B cell (primary cell): ENCODE measurements around the gene PFAS.

Experiments
- CTCF ChIP-seq: fragments of 200-600 bp; IDR thresholded peaks from one replicate; pipeline ENCODE4 v1.8.0; 2022; ENCODE audit warnings: antibody characterized with exemption, mild to moderate bottlenecking
- EZH2 ChIP-seq: IDR thresholded peaks from 2 replicates; pipeline ENCODE4 v1.6.1; 2012; ENCODE audit warnings: borderline replicate concordance, low read depth, mild to moderate bottlenecking, moderate library complexity, low read length; ENCODE audit not compliant: insufficient read depth, poor library complexity, severe bottlenecking

GRCh38 chr17:8311131-8311790 lies 62.2 kb downstream of the PFAS start:
- TF ChIP-seq CTCF = no peak
- TF ChIP-seq EZH2 = no peak
